Sigmoid colon (tissue), 7 donors: ENCODE results near the gene GBP2. TPM values are rescaled to one million over a fixed set of nuclear protein-coding genes. Genes with fewer than 3 reads are reported as not detected.
A peak's percentile ranks its signal among the peaks of the same experiment; 100 is the strongest.
"Not testable (repeated sequence)": the region's sequence is repeated elsewhere in the genome, so short reads cannot be mapped to it uniquely, and the experiment has no call there.

ENCODE experiments used
- DNase-seq: peaks from one replicate; pipeline ENCODE4 v3.0.0-alpha.2; 2019
- H3K27ac ChIP-seq, 4 donors: fragments of 200-600 bp; sonication (generic); one replicate each; pipeline ENCODE4 v1.5.1; 2016 to 2019; ENCODE audit warnings: mild to moderate bottlenecking in 1 of 4
- H3K27me3 ChIP-seq, 3 donors: fragments of 200-600 bp; sonication (generic); one replicate each; pipeline ENCODE4 v1.5.1; 2019; ENCODE audit warnings: mild to moderate bottlenecking in 1 of 3
- H3K36me3 ChIP-seq, 4 donors: fragments of 200-600 bp; sonication (generic); one replicate each; pipeline ENCODE4 v1.5.1; 2016 to 2019
- H3K4me1 ChIP-seq, 4 donors: fragments of 200-600 bp; sonication (generic); one replicate each; pipeline ENCODE4 v1.5.1; 2017 to 2019
- H3K4me3 ChIP-seq, 4 donors: fragments of 200-600 bp; sonication (generic); one replicate each; pipeline ENCODE4 v1.5.1; 2017 to 2019; ENCODE audit warnings: mild to moderate bottlenecking in 2 of 4, moderate library complexity in 1 of 4
- H3K9me3 ChIP-seq, 4 donors: fragments of 200-600 bp in 3 of 4; sonication (generic) in 3 of 4; one replicate each; pipeline versions ENCODE4 v1.5.1 to v1.6.1; 2013 to 2019
- CTCF ChIP-seq, 4 experiments: fragments of 450-650 bp in 3 of 4; fragments of 200-600 bp in 1 of 4; IDR thresholded peaks; one replicate each; pipeline ENCODE4 v1.5.1; 2016 to 2019; ENCODE audit warnings: antibody characterized with exemption in 4 of 4, mild to moderate bottlenecking in 3 of 4, moderate library complexity in 2 of 4
- EP300 ChIP-seq, 4 donors: sonication (generic); formaldehyde crosslinking; IDR thresholded peaks; one replicate each; pipeline ENCODE4 v1.6.1; 2017; ENCODE audit warnings: antibody characterized with exemption in 4 of 4
- POLR2A ChIP-seq, 2 donors: fragments of 450-650 bp; IDR thresholded peaks; one replicate each; pipeline ENCODE4 v1.6.1; 2016; ENCODE audit warnings: antibody characterized with exemption in 2 of 2, mild to moderate bottlenecking in 2 of 2, moderate library complexity in 2 of 2
- POLR2AphosphoS5 ChIP-seq, 4 donors: sonication (generic); formaldehyde crosslinking; IDR thresholded peaks; one replicate each; pipeline ENCODE4 v1.6.1; 2017; ENCODE audit warnings: antibody characterized with exemption in 4 of 4
- WGBS, 2 donors: extraction: QIAGEN DNeasy Blood & Tissue Kit; methylation state at CpG; one replicate each; pipeline ENCODE4 v1.1.7; 2013; 5-methylcytosine and 5-hydroxymethylcytosine counted together
- intact Hi-C: fragments of 100-400 bp; cut with DNase I; formaldehyde crosslinking; loops from one replicate; pipeline ENCODE4 v1.15.1; 2023
- polyA plus RNA-seq, 3 donors: library from polyadenylated mRNA; stranded (reverse); fragments of 200-250 nt; gene quantifications; one replicate each; pipeline ENCODE4 v1.2.3, GENCODE V29; 2013
- total RNA-seq, 4 donors: library from RNA; depleted of rRNA; stranded (reverse); fragments of >200 nt; gene quantifications; one replicate each; pipeline ENCODE4 v1.1.0, GENCODE V29; 2016
- donor health status: healthy with polysubstance abuse.
- donor health status: Bipolar disorder and iron deficiency.
- donor health status: healthy.

Gene GBP2
- total and polyA plus RNA-seq, 7 donors = 39.5 to 152 (median 115) TPM

- WGBS, 2 donors = 94% methylated on average over 1 of the region's 1 CpG
- peaks cover 0 to 18% (median 15%) of the 10 kb centered on the region in 4 donors for H3K4me1 ChIP-seq
Measured at GRCh38 chr1:89133747-89134146, 7.8 kb upstream of the GBP2 start.

GRCh38 chr1:89130716-89131115, 4.8 kb upstream of the GBP2 start:
- Histone ChIP-seq H3K27me3 (no peaks in the 10 kb centered on the region), H3K27ac (peak overlapping the region in 2 of 4 donors; percentile 84 to 86), H3K9me3 (no peaks in the 10 kb centered on the region), H3K4me3 (no peak overlapping the region), H3K36me3 (no peaks in the 10 kb centered on the region), H3K4me1 (peaks cover 0 to 35% (median 34%) of the 10 kb centered on the region in 4 donors)
- DNase-seq = no peak
- intact Hi-C loops = no loop called here
- WGBS, 2 donors = 60 to 68% methylated on average over 1 of the region's 1 CpG
- TF ChIP-seq EP300 (IDR thresholded peaks at IDR 0.05) (no peak), POLR2AphosphoS5 (IDR thresholded peaks at IDR 0.05) (no peak), POLR2A (IDR thresholded peaks at IDR 0.05) (no peak), CTCF (IDR thresholded peaks at IDR 0.05) (no peak)

More at GRCh38 chr1:89133747-89134146, 7.8 kb upstream of the GBP2 start:
- no peaks in the 10 kb centered on the region for H3K9me3 ChIP-seq
- no peak for TF ChIP-seq CTCF (IDR thresholded peaks at IDR 0.05)
- TF ChIP-seq POLR2AphosphoS5 (IDR thresholded peaks at IDR 0.05) = no peak
- no peak for TF ChIP-seq EP300 (IDR thresholded peaks at IDR 0.05)
- TF ChIP-seq POLR2A (IDR thresholded peaks at IDR 0.05) = no peak
- intact Hi-C loops = no loop called here
- no peak overlapping the region for H3K27ac ChIP-seq
- H3K4me3 ChIP-seq = no peak overlapping the region
- H3K36me3 ChIP-seq = no peaks in the 10 kb centered on the region
- no peak for DNase-seq
- H3K27me3 ChIP-seq = no peaks in the 10 kb centered on the region

- H3K36me3 ChIP-seq = no peaks in the 10 kb centered on the region
- WGBS, 2 donors = 65 to 69% methylated on average over 4 of the region's 4 CpGs
- H3K4me1 ChIP-seq = peaks cover 0 to 37% (median 35%) of the 10 kb centered on the region in 4 donors
- peak overlapping the region; percentile 79 to 86 (median 84) for H3K27ac ChIP-seq
- DNase-seq = no peak
- intact Hi-C loops = no loop called here
- no peaks in the 10 kb centered on the region for H3K9me3 ChIP-seq
- TF ChIP-seq POLR2AphosphoS5 (IDR thresholded peaks at IDR 0.05) (no peak), CTCF (IDR thresholded peaks at IDR 0.05) (no peak), POLR2A (IDR thresholded peaks at IDR 0.05) (no peak), EP300 (IDR thresholded peaks at IDR 0.05) (no peak)
- no peak overlapping the region for H3K4me3 ChIP-seq
- H3K27me3 ChIP-seq = no peaks in the 10 kb centered on the region
Measured at GRCh38 chr1:89129911-89130310, 4.0 kb upstream of the GBP2 start.

- H3K36me3 ChIP-seq, H3K27me3 ChIP-seq, H3K4me3 ChIP-seq, H3K9me3 ChIP-seq, intact Hi-C loops, DNase-seq: not testable (repeated sequence)
- peaks cover 0 to 54% (median 49%) of the 10 kb centered on the region in 4 donors for H3K4me1 ChIP-seq
- peak overlapping the region; percentile 79 to 86 (median 84) for H3K27ac ChIP-seq
- WGBS, 2 donors = 97 to 98% methylated on average over 31 of the region's 31 CpGs
Measured at GRCh38 chr1:89128003-89128458, 2.1 kb upstream of the GBP2 start.

- H3K36me3 ChIP-seq, H3K9me3 ChIP-seq, intact Hi-C loops, H3K27me3 ChIP-seq: not testable (repeated sequence)
- TF ChIP-seq CTCF (IDR thresholded peaks at IDR 0.05) (peak in 2 of 4 experiments; percentile 8 to 14), EP300 (IDR thresholded peaks at IDR 0.05) (peak in 1 of 4 donors; percentile 19), POLR2AphosphoS5 (IDR thresholded peaks at IDR 0.05) (peak; percentile 45 to 81 (median 62))
- Histone ChIP-seq H3K4me1 (peaks cover 0 to 63% (median 59%) of the 10 kb centered on the region in 4 donors), H3K27ac (peak overlapping the region; percentile 79 to 86 (median 84)), H3K4me3 (peak overlapping the region in 3 of 4 donors; percentile 50 to 59 (median 55))
- 56 to 79% methylated on average over 23 of the region's 23 CpGs for WGBS, 2 donors
- peak; percentile 71 for DNase-seq
Measured at GRCh38 chr1:89126602-89127565, 970 bp upstream of the GBP2 start.
